Heart left ventricle (tissue), 13 donors: Measurements from ENCODE around the gene NUMA1.

Source experiments
- POLR2A ChIP-seq, 2 donors: fragments of 450-650 bp; IDR thresholded peaks; one replicate each; pipeline ENCODE4 v1.6.1; 2017; ENCODE audit warnings: antibody characterized with exemption in 2 of 2, mild to moderate bottlenecking in 2 of 2, moderate library complexity in 2 of 2
- TF ChIP-seq, protein P1 (sequence below), 12 donors: fragments of 200-600 bp; sonication (generic) in 4 of 12; IDR thresholded peaks; one replicate each; pipeline versions ENCODE4 v1.5.0 to v1.8.0; 2018 to 2022; ENCODE audit warnings: antibody characterized with exemption in 12 of 12, mild to moderate bottlenecking in 5 of 12
- donor health status: ischemic (EF 13 %, LVEDD 7.1; RV severe dilation, severe dysfunction).
- donor health status: DM: no; HTN: yes; CAD: no.
- donor health status: DM: no; HTN: no; CAD: no.
- donor health status: ischemic (EF 25% LVEDD 6.9; RV normal size, moderate dysfunction).
- donor health status: ischemic (EF 25% LVEDD 5.7; RV mildly dilated, moderate dysfunction).
- donor health status: ischemic (EF 35%, LVEDD 5.7; RV mildly dilated, moderate dysfunction).
- donor health status: nonischemic (EF 11% LVEDD 7.7; RV severe dilation, severe dysfunction).
- donor health status: DM: yes; HTN: yes; CAD: no.
- donor health status: PGD.
- donor health status: ischemic (EF 29% LVEDD 5.4; RV normal size, mild dysfunction).
- donor health status: nonischemic (EF 23%, LVEDD 6.1; RV moderate dilation, normal function).

DNA sequence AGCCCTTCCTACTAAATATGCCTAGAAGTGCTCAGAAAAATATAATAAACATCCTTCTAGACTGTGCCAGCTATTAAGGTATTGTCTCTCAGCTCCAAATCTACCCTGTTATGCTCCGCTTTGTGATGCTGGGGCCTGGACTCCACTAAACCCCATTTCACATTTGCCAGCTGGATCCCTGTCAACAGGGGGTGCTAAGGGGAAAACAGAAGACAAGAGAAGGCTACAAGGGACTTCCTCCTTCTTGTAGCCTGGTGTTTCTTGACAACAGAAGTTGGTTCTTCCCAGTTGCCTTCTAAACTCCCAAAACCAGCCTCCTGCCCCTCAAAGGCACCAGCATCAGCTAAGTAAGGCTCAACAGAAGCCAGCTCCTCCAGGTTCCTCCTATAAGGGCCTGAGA lies 5.2 kb downstream of the NUMA1 start:
- TF ChIP-seq, protein P1, sequence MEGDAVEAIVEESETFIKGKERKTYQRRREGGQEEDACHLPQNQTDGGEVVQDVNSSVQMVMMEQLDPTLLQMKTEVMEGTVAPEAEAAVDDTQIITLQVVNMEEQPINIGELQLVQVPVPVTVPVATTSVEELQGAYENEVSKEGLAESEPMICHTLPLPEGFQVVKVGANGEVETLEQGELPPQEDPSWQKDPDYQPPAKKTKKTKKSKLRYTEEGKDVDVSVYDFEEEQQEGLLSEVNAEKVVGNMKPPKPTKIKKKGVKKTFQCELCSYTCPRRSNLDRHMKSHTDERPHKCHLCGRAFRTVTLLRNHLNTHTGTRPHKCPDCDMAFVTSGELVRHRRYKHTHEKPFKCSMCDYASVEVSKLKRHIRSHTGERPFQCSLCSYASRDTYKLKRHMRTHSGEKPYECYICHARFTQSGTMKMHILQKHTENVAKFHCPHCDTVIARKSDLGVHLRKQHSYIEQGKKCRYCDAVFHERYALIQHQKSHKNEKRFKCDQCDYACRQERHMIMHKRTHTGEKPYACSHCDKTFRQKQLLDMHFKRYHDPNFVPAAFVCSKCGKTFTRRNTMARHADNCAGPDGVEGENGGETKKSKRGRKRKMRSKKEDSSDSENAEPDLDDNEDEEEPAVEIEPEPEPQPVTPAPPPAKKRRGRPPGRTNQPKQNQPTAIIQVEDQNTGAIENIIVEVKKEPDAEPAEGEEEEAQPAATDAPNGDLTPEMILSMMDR (IDR thresholded peaks at IDR 0.05) = peak in 1 of 12 donors; percentile 18
- no peak for TF ChIP-seq POLR2A (IDR thresholded peaks at IDR 0.05)
